PC-3 (cell line): ENCODE results near the gene ANKLE1. TPM values are rescaled to one million over a fixed set of nuclear protein-coding genes. Genes with fewer than 3 reads are reported as not detected.

Experiments used
- ATAC-seq: fragments of 200-7000 bp; cut with Tn5 transposase; 2 replicates; pipeline ENCODE4 v1.9.1; 2020; ENCODE audit warnings: mild to moderate bottlenecking, moderate library complexity
- BruUV-seq: library from RNA; stranded (reverse); fragments of 400-500 nt; replicated peaks from 2 replicates; lab custom pipeline; 2021; lab: Mats Ljungman, UMichigan
- CTCF ChIA-PET: fragments of 300-600 bp; sonication (Branson Sonifier 250); formaldehyde crosslinking; loops from one replicate; lab custom pipeline; 2022; ENCODE audit warnings: antibody characterized with exemption; lab: Charles Lee
- POLR2A ChIA-PET: fragments of 300-600 bp; sonication (Branson Sonifier 250); formaldehyde crosslinking; loops from one replicate; lab custom pipeline; 2022; ENCODE audit warnings: antibody characterized with exemption; ENCODE audit not compliant: unreplicated experiment; lab: Charles Lee
- DNase-seq: peaks from one replicate; pipeline ENCODE4 v3.0.0-alpha.2; 2015
- H2AFZ ChIP-seq: fragments of 300-600 bp; sonication (generic); 2 replicates; pipeline ENCODE4 v1.6.0; 2016; ENCODE audit warnings: antibody characterized with exemption, low read length
- H3F3A ChIP-seq: fragments of 300-600 bp; sonication (generic); one replicate; pipeline ENCODE4 v1.6.0; 2017; ENCODE audit warnings: antibody characterized with exemption, low read length, control low read depth, mild to moderate bottlenecking; ENCODE audit not compliant: unreplicated experiment
- H3K27ac ChIP-seq: fragments of 300-600 bp; sonication (generic); 2 replicates; pipeline ENCODE4 v1.5.1; 2016; ENCODE audit warnings: mild to moderate bottlenecking, low read length
- H3K27me3 ChIP-seq: fragments of 300-600 bp; sonication (generic); 2 replicates; pipeline ENCODE4 v1.6.1; 2016; ENCODE audit warnings: low read length, mixed read lengths
- H3K36me3 ChIP-seq: fragments of 300-600 bp; sonication (generic); 2 replicates; pipeline ENCODE4 v1.6.1; 2016; ENCODE audit warnings: low read depth, mixed run types, low read length, mixed read lengths
- H3K4me1 ChIP-seq: fragments of 300-600 bp; sonication (generic); 2 replicates; pipeline ENCODE4 v1.5.1; 2016; ENCODE audit warnings: low read length; ENCODE audit not compliant: insufficient read depth
- H3K4me2 ChIP-seq: fragments of 300-600 bp; sonication (generic); 2 replicates; pipeline ENCODE4 v1.6.0; 2016; ENCODE audit warnings: low read length
- H3K4me3 ChIP-seq: fragments of 300-600 bp; sonication (generic); 2 replicates; pipeline ENCODE4 v1.5.1; 2016; ENCODE audit warnings: mild to moderate bottlenecking, low read length, mixed read lengths
- H3K79me2 ChIP-seq: fragments of 300-600 bp; sonication (generic); 2 replicates; pipeline ENCODE4 v1.6.1; 2017; ENCODE audit warnings: low read length, mixed read lengths
- H3K9ac ChIP-seq: fragments of 300-600 bp; sonication (generic); 2 replicates; pipeline ENCODE4 v1.6.0; 2016; ENCODE audit warnings: mild to moderate bottlenecking, low read length
- H3K9me2 ChIP-seq: fragments of 300-600 bp; sonication (generic); replicated peaks from 2 replicates; pipeline ENCODE4 v1.6.1; 2016; ENCODE audit warnings: mixed run types, low read length, mixed read lengths
- H3K9me3 ChIP-seq: fragments of 300-600 bp; sonication (generic); 2 replicates; pipeline ENCODE4 v1.6.1; 2016; ENCODE audit warnings: low read length, mixed read lengths
- H4K20me1 ChIP-seq: fragments of 300-600 bp; sonication (generic); 2 replicates; pipeline ENCODE4 v1.6.1; 2016; ENCODE audit warnings: low read length, mixed read lengths
- CTCF ChIP-seq: fragments of 300-600 bp; sonication (generic); conservative IDR thresholded peaks from 2 replicates; pipeline ENCODE4 v1.5.1; 2017; ENCODE audit warnings: antibody characterized with exemption, low read depth, mild to moderate bottlenecking, low read length
- EZH2 ChIP-seq: fragments of 300-600 bp; sonication (generic); IDR thresholded peaks from one replicate; pipeline ENCODE4 v1.6.1; 2017; ENCODE audit warnings: antibody characterized with exemption, mild to moderate bottlenecking, low read length; ENCODE audit not compliant: unreplicated experiment
- EZH2phosphoT487 ChIP-seq: fragments of 300-600 bp; sonication (generic); IDR thresholded peaks from 2 replicates; pipeline ENCODE4 v1.6.1; 2018; ENCODE audit warnings: mild to moderate bottlenecking, antibody characterized with exemption, low read length, borderline replicate concordance
- intact Hi-C: fragments of 100-400 bp; cut with micrococcal nuclease; formaldehyde crosslinking; loops from 2 replicates; pipeline ENCODE4 v1.9.0; 2023
- total RNA-seq: library from RNA; depleted of rRNA; stranded (reverse); fragments of >200 nt; gene quantifications from 2 replicates; pipeline ENCODE4 v1.2.3, GENCODE V29; 2014

ANKLE1 gene
- total RNA-seq, 1 experiment from 2014 or later, result 2.2 TPM

- ChIA-PET POLR2A (interaction anchor here (0.5 kb wide), 2 partner anchors 22 to 490 kb away, joined by 4 read pairs; partner anchors contain the start of gene B3GNT3), CTCF (interaction anchor here (0.6 to 1.2 kb wide), 8 partner anchors 8 to 741 kb away, joined by 3 to 8 read pairs (median 4); partner anchors contain the start of gene BABAM1)
- TF ChIP-seq CTCF (no peak), EZH2phosphoT487 (no peak), EZH2 (no peak)
- Histone ChIP-seq H3K4me3 (no peak overlapping the region; the same call in 1 of the 2 replicates), H3K9me2 (no peaks in the 10 kb centered on the region), H3K9me3 (no peaks in the 10 kb centered on the region), H3K9ac (no peak overlapping the region), H3K4me1 (peaks cover 24% of the 10 kb centered on the region), H3K79me2 (peaks cover 46% of the 10 kb centered on the region), H3F3A (no peaks in the 10 kb centered on the region), H3K36me3 (no peaks in the 10 kb centered on the region), H4K20me1 (no peaks in the 10 kb centered on the region), H3K4me2 (peak overlapping the region; percentile 73), H3K27me3 (no peaks in the 10 kb centered on the region), H3K27ac (peak overlapping the region; percentile 42), H2AFZ (no peak overlapping the region; the same call in 1 of the 2 replicates)
- ATAC-seq (no peak), DNase-seq (no peak)
- intact Hi-C loops, result loop anchor here (1.0 kb wide), 2 partner anchors 9 to 29 kb away; partner anchors contain the start of gene ANO8
- BruUV-seq, result no TSS peak
These were observed 23.5 kb downstream of the ANKLE1 start for GRCh38 chr19:17305216-17305516.

GRCh38 chr19:17305517-17306284 lies 24.0 kb downstream of the ANKLE1 start, which contains the start of gene MRPL34:
Gene MRPL34, plus strand, starts transcription at chr19:17305872. Its CDS starts 21 bp downstream, at chr19:17305893.
- Histone ChIP-seq H3F3A (no peaks in the 10 kb centered on the region), H3K9ac (peak within 1 kb of the TSS; percentile 90), H3K4me1 (peaks cover 29% of the 10 kb centered on the region), H2AFZ (peak within 1 kb of the TSS; percentile 92), H3K9me3 (no peaks in the 10 kb centered on the region), H3K27ac (peak within 1 kb of the TSS; percentile 74), H3K4me2 (peak within 1 kb of the TSS; percentile 95), H4K20me1 (no peaks in the 10 kb centered on the region), H3K79me2 (peaks cover 51% of the 10 kb centered on the region), H3K36me3 (no peaks in the 10 kb centered on the region), H3K27me3 (no peaks in the 10 kb centered on the region), H3K9me2 (no peaks in the 10 kb centered on the region), H3K4me3 (peak within 1 kb of the TSS; percentile 89)
- TF ChIP-seq EZH2phosphoT487 (no peak), CTCF (peak; percentile 85), EZH2 (no peak)
- intact Hi-C loops, result loop anchor here (1.0 kb wide), 2 partner anchors 9 to 29 kb away; partner anchors contain the start of gene ANO8
- POLR2A ChIA-PET, result interaction anchor here (0.5 kb wide), 1 partner anchor 22 kb away, joined by 4 read pairs; no protein-coding TSS in a partner anchor
- ATAC-seq (peak; percentile 63), DNase-seq (peak; percentile 99)
- BruUV-seq, result TSS peak; percentile 16
- CTCF ChIA-PET, result interaction anchor here (0.6 to 1.2 kb wide), 8 partner anchors 9 to 741 kb away, joined by 3 to 8 read pairs (median 4); partner anchors contain the start of gene BABAM1
